ENCODE data around the gene ZNF638. TPM values are rescaled to one million over a fixed set of nuclear protein-coding genes. Genes with fewer than 3 reads are reported as not detected.
A peak's percentile ranks its signal among the peaks of the same experiment; 100 is the strongest.
"Not testable (repeated sequence)": the region's sequence is repeated elsewhere in the genome, so short reads cannot be mapped to it uniquely, and the experiment has no call there.

The ZNF638 gene
- total RNA-seq, 4 donors from 2014 or later: 94.9 to 114 (median 109) TPM

DNA sequence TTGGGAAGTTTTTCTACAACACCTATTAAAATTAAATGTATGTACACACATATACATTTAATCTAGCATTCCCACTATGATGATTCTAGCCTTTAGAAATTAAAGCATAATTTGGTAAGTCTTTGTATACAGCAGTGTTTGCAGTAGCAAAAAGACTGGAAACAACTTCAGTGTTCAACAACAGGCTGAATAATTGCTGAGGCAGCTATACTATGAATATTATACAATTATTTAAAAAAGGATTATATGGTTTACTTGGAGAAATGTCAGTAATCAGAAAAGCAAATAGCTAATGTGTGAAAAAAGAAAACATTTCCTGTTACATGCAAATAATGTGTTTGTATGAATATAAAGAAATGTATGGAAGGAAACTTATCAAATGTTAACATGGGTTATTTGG, 1.4 kb upstream of the ZNF638 start:
- TF ChIP-seq, protein P1, sequence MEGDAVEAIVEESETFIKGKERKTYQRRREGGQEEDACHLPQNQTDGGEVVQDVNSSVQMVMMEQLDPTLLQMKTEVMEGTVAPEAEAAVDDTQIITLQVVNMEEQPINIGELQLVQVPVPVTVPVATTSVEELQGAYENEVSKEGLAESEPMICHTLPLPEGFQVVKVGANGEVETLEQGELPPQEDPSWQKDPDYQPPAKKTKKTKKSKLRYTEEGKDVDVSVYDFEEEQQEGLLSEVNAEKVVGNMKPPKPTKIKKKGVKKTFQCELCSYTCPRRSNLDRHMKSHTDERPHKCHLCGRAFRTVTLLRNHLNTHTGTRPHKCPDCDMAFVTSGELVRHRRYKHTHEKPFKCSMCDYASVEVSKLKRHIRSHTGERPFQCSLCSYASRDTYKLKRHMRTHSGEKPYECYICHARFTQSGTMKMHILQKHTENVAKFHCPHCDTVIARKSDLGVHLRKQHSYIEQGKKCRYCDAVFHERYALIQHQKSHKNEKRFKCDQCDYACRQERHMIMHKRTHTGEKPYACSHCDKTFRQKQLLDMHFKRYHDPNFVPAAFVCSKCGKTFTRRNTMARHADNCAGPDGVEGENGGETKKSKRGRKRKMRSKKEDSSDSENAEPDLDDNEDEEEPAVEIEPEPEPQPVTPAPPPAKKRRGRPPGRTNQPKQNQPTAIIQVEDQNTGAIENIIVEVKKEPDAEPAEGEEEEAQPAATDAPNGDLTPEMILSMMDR (IDR thresholded peaks at IDR 0.05): no peak
- no peak for TF ChIP-seq POLR2A (IDR thresholded peaks at IDR 0.05)
- no peak for DNase-seq (ENCODE audit: low spot score in 2 of 2)
- H3K4me3 ChIP-seq (ENCODE audit: low read depth, poor library complexity, severe bottlenecking): no peak overlapping the region
- intact Hi-C loops (cut with DNase I; ENCODE audit: low total_unique reads): no loop called here

DNA sequence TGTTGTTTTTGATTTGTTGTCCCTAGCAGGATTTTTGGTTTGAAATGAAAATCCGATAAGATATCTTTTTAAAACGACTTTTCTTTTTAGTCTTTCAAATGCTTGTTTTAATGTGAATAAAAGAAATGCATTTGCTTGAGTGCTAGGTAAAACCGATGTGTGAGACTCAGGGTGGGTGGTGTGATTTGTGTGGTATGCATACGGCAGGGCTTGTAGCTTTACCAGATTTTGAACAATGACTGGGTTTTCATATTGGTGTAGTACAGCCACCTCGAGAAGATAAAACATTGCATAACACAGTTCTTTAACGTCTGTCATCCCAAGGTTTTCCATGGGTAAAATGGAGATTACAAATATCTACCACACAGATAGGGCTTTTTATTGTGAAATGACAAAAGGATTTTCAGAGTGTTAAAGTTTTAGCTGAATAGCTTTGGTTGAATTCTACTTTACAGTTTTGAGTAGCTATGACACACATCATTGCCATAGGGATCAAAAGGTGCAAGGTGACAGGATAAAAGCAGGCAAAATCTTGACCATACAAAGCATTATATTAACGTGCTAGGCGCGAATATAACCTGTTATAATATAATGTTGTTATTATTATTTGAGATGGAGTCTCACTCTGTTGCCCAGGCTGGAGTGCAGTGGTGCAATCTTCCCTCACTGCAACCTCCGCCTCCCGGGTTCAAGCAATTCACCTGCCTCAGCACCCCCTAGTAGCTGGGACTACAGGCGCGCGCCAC, 824 bp upstream of the ZNF638 start:
- intact Hi-C loops (cut with DNase I; ENCODE audit: low total_unique reads): no loop called here
- TF ChIP-seq POLR2A (IDR thresholded peaks at IDR 0.05): no peak
- TF ChIP-seq, protein P1 (IDR thresholded peaks at IDR 0.05): no peak
- no peak overlapping the region for H3K4me3 ChIP-seq (ENCODE audit: low read depth, poor library complexity, severe bottlenecking)
- no peak for DNase-seq (ENCODE audit: low spot score in 2 of 2)
- WGBS, 2 donors: 56 to 64% methylated on average over 14 of the region's 14 CpGs

DNA sequence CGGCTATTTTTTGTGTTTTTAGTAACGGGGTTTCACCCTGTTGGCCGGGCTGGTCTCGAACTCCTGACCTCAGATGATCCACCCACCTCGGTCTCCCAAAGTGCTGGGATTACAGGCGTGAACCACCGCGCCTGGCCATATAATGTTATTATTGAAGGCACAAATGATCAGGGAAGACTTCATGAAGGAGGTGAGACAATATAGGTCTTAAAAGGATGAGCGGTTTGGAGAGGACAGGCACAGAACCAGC, 326 bp upstream of the ZNF638 start:
- DNase-seq (ENCODE audit: low spot score in 2 of 2); intact Hi-C loops (cut with DNase I; ENCODE audit: low total_unique reads); H3K4me3 ChIP-seq (ENCODE audit: low read depth, poor library complexity, severe bottlenecking): not testable (repeated sequence)
- WGBS, 2 donors: 4 to 10% methylated on average over 9 of the region's 9 CpGs

DNA sequence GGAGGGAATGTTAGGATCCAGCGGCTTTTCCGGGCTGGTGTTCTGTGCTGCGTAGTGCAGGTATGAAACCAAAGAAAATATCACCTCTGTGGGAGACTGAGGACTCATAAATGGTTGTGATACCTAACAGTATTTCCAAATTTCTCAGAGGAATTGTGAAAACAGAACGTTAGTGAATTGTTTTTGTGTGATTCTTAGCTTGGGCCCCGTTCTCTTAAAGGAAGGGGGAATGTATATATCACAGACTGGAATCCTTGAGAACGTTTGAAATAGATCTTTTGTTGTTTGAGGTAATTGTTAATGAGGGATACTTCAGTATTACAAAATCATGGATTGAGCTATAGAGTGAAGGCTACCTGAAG, 834 bp downstream of the ZNF638 start:
- no peak for DNase-seq (ENCODE audit: low spot score in 2 of 2)
- TF ChIP-seq, protein P1 (IDR thresholded peaks at IDR 0.05): no peak
- no peak for TF ChIP-seq POLR2A (IDR thresholded peaks at IDR 0.05)
- H3K4me3 ChIP-seq (ENCODE audit: low read depth, poor library complexity, severe bottlenecking): peak overlapping the region; percentile 100
- 0 to 1% methylated on average over 6 of the region's 6 CpGs for WGBS, 2 donors
- intact Hi-C loops (cut with DNase I; ENCODE audit: low total_unique reads): no loop called here

DNA sequence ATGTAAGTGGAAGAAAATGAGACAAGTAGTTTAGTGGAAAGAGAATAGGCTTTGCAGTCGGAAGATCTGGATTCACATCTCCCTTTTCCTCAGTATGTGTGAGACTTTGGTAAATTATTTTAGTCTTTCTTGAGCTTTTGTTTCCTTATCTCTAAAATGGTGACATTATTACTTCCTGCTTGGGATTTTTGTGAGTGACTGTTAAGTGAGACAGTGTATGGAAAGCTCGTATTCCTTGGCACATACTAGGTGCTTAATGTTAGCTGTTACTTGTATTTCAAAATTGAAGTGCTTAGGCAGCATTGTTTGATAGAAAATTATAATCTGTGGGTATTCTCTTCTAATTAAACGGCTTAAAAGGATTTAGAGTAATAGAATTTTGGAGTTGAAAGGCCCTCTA, 2.0 kb downstream of the ZNF638 start:
- no peak for DNase-seq (ENCODE audit: low spot score in 2 of 2)
- intact Hi-C loops (cut with DNase I; ENCODE audit: low total_unique reads): no loop called here
- no peak overlapping the region for H3K4me3 ChIP-seq (ENCODE audit: low read depth, poor library complexity, severe bottlenecking)
- TF ChIP-seq, protein P1 (IDR thresholded peaks at IDR 0.05): no peak
- no peak for TF ChIP-seq POLR2A (IDR thresholded peaks at IDR 0.05)
- 52 to 53% methylated on average over 3 of the region's 3 CpGs for whole genome bisulfite sequencing, 2 donors

DNA sequence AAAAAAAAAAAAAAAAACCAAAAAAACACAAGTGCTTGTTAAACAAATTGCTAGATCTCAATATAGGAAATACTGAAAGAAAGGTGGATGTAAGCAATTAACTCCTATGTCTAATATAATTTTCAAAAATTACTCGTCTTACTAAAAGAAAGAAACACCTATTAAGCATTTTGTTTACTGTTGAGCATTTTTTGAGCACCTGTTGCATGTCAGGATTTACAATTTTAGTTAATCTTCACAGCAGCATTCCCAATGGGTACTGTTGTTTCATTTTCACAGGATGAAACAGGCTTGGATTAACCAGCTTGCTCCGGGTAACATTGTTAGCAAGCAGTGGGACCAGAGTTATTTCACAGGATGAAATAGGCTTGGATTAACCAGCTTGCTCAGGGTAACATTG, 4.8 kb downstream of the ZNF638 start:
- intact Hi-C loops (cut with DNase I; ENCODE audit: low total_unique reads): no loop called here
- DNase-seq (ENCODE audit: low spot score in 2 of 2): no peak
- TF ChIP-seq POLR2A (IDR thresholded peaks at IDR 0.05): no peak
- TF ChIP-seq, protein P1 (IDR thresholded peaks at IDR 0.05): no peak
- H3K4me3 ChIP-seq (ENCODE audit: low read depth, poor library complexity, severe bottlenecking): no peak overlapping the region
- WGBS, 2 donors: 56 to 57% methylated on average over 2 of the region's 2 CpGs
